GM23338 (cell line): Measurements from ENCODE around the gene RBM7. TPM values are rescaled to one million over a fixed set of nuclear protein-coding genes. Genes with fewer than 3 reads are reported as not detected.

Experiments
- ATAC-seq: fragments of 200-7000 bp; cut with Tn5 transposase; 3 replicates; pipeline ENCODE4 v1.9.1; 2020
- DNase-seq: peaks from one replicate; pipeline ENCODE4 v3.0.0-alpha.2; 2015; ENCODE audit warnings: low spot score
- H2AFZ ChIP-seq: fragments of 200-600 bp; sonication (generic); 2 replicates; pipeline ENCODE4 v1.8.0; 2016; ENCODE audit warnings: antibody characterized with exemption, mild to moderate bottlenecking, moderate library complexity
- H3F3A ChIP-seq: fragments of 200-600 bp; sonication (generic); replicated peaks from 2 replicates; pipeline ENCODE4 v1.8.0; 2017; ENCODE audit warnings: antibody characterized with exemption, mixed run types, low read depth
- H3K27ac ChIP-seq: fragments of 200-600 bp; sonication (generic); 2 replicates; pipeline ENCODE4 v1.6.1; 2016; ENCODE audit warnings: low read depth
- H3K27me3 ChIP-seq: fragments of 200-600 bp; sonication (generic); 2 replicates; pipeline ENCODE4 v1.8.0; 2016; ENCODE audit warnings: mild to moderate bottlenecking, mixed run types, moderate library complexity; ENCODE audit not compliant: insufficient read depth
- H3K36me3 ChIP-seq: fragments of 200-600 bp; sonication (generic); 2 replicates; pipeline ENCODE4 v1.8.0; 2016; ENCODE audit warnings: mild to moderate bottlenecking; ENCODE audit not compliant: insufficient read depth
- H3K4me1 ChIP-seq: fragments of 200-600 bp; sonication (generic); 2 replicates; pipeline ENCODE4 v1.8.0; 2016; ENCODE audit warnings: mild to moderate bottlenecking, moderate library complexity; ENCODE audit not compliant: insufficient read depth
- H3K4me2 ChIP-seq: fragments of 200-600 bp; sonication (generic); 2 replicates; pipeline ENCODE4 v1.7.1; 2017; ENCODE audit warnings: mixed run types
- H3K4me3 ChIP-seq: fragments of 200-600 bp; sonication (generic); 2 replicates; pipeline ENCODE4 v1.6.1; 2016; ENCODE audit warnings: mixed run types
- H3K79me2 ChIP-seq: fragments of 200-600 bp; sonication (generic); replicated peaks from 2 replicates; pipeline ENCODE4 v1.8.0; 2017; ENCODE audit warnings: mild to moderate bottlenecking; ENCODE audit not compliant: insufficient read depth
- H3K9me2 ChIP-seq: fragments of 200-600 bp; sonication (generic); 2 replicates; pipeline ENCODE4 v1.8.0; 2017; ENCODE audit not compliant: insufficient read depth
- H4K20me1 ChIP-seq: fragments of 200-600 bp; sonication (generic); replicated peaks from 2 replicates; pipeline ENCODE4 v1.8.0; 2017; ENCODE audit warnings: mild to moderate bottlenecking; ENCODE audit not compliant: insufficient read depth
- H3K27ac Mint-ChIP-seq: 2 replicates; pipeline ENCODE4 v1.8.0; 2020; ENCODE audit warnings: inconsistent platforms, mild to moderate bottlenecking, moderate library complexity, mixed read lengths
- H3K27me3 Mint-ChIP-seq: 3 replicates; pipeline ENCODE4 v1.8.0; 2022; ENCODE audit warnings: low read depth, mild to moderate bottlenecking, moderate library complexity, mixed read lengths, inconsistent platforms; ENCODE audit not compliant: insufficient read depth, poor library complexity
- H3K36me3 Mint-ChIP-seq: 3 replicates; pipeline ENCODE4 v1.8.0; 2021; ENCODE audit warnings: low read depth, mild to moderate bottlenecking, inconsistent platforms, moderate library complexity, mixed read lengths
- H3K4me1 Mint-ChIP-seq: 3 replicates; pipeline ENCODE4 v1.8.0; 2020; ENCODE audit warnings: mild to moderate bottlenecking, inconsistent platforms, mixed read lengths
- H3K4me3 Mint-ChIP-seq: 3 replicates; pipeline ENCODE4 v1.8.0; 2021; ENCODE audit warnings: moderate library complexity, mild to moderate bottlenecking, inconsistent platforms, mixed read lengths
- H3K9me3 Mint-ChIP-seq: 3 replicates; pipeline ENCODE4 v1.8.0; 2020; ENCODE audit warnings: moderate library complexity, mild to moderate bottlenecking, inconsistent platforms, mixed read lengths
- CREB1 ChIP-seq: fragments of 250-450 bp; sonication (Bioruptor Pico); IDR thresholded peaks from 2 replicates; pipeline ENCODE4 v1.5.0; 2020; ENCODE audit warnings: low read depth, mild to moderate bottlenecking, moderate library complexity
- CTCF ChIP-seq, 2 experiments: fragments of 200-600 bp in 1 of 2; sonication (generic) in 1 of 2; conservative IDR thresholded peaks; 2 replicates each; pipeline versions ENCODE4 v1.5.1 to v1.6.1; 2016 to 2017; ENCODE audit warnings: antibody characterized with exemption in 2 of 2, low read depth in 2 of 2, mild to moderate bottlenecking in 2 of 2, moderate library complexity in 1 of 2
- ETS1 ChIP-seq: IDR thresholded peaks from 2 replicates; pipeline ENCODE4 v1.6.1; 2016; ENCODE audit warnings: antibody characterized with exemption
- EZH2 ChIP-seq: fragments of 200-600 bp; sonication (generic); IDR thresholded peaks from one replicate; pipeline ENCODE4 v1.8.0; 2017; ENCODE audit warnings: antibody characterized with exemption, mild to moderate bottlenecking, low read depth; ENCODE audit not compliant: unreplicated experiment
- EZH2phosphoT487 ChIP-seq: fragments of 200-600 bp; sonication (generic); IDR thresholded peaks from one replicate; pipeline ENCODE4 v1.8.1; 2018; ENCODE audit warnings: antibody characterized with exemption; ENCODE audit not compliant: unreplicated experiment
- JUNB ChIP-seq: IDR thresholded peaks from one replicate; pipeline ENCODE4 v1.6.1; 2016; ENCODE audit warnings: antibody characterized with exemption; ENCODE audit not compliant: unreplicated experiment
- POLR2AphosphoS5 ChIP-seq: IDR thresholded peaks from 2 replicates; pipeline ENCODE4 v1.6.1; 2016; ENCODE audit warnings: antibody characterized with exemption, low read depth
- STAT1 ChIP-seq: IDR thresholded peaks from one replicate; pipeline ENCODE4 v1.6.1; 2016; ENCODE audit warnings: antibody characterized with exemption; ENCODE audit not compliant: unreplicated experiment
- ZNF114 ChIP-seq: fragments of 250-450 bp; sonication (Bioruptor Pico); IDR thresholded peaks from 2 replicates; pipeline ENCODE4 v1.5.0; 2020; ENCODE audit warnings: mild to moderate bottlenecking, moderate library complexity
- ZNF331 ChIP-seq: fragments of 250-450 bp; sonication (Bioruptor Pico); IDR thresholded peaks from 2 replicates; pipeline ENCODE4 v1.5.0; 2020; ENCODE audit warnings: low read depth, mild to moderate bottlenecking, moderate library complexity
- ZNF462 ChIP-seq: fragments of 250-450 bp; sonication (Bioruptor Pico); IDR thresholded peaks from 2 replicates; pipeline ENCODE4 v1.5.0; 2020; ENCODE audit warnings: mild to moderate bottlenecking, moderate library complexity
- polyA plus RNA-seq: library from polyadenylated mRNA; unstranded; fragments of >200 nt; fragmentation: Nextera tagmentation; extraction: Ambion mirVana; gene quantifications from 2 replicates; pipeline ENCODE4 v1.2.1, GENCODE V29; 2016
- total RNA-seq: library from RNA; depleted of rRNA; stranded (reverse); fragments of >200 nt; shearing (Covaris generic); gene quantifications from 2 replicates; pipeline ENCODE4 v1.2.3, GENCODE V29; 2014

Gene RBM7
- total and polyA plus RNA-seq, 2 experiments from 2014 or later, result 31.5 to 57.2 TPM

- Mint-ChIP-seq H3K4me3 (no peak overlapping the region), H3K4me1 (no peaks in the 10 kb centered on the region), H3K9me3 (no peaks in the 10 kb centered on the region), H3K27ac (no peak overlapping the region), H3K27me3 (no peaks in the 10 kb centered on the region), H3K36me3 (no peaks in the 10 kb centered on the region)
- Histone ChIP-seq H3K4me2 (no peak overlapping the region), H3K4me1 (no peaks in the 10 kb centered on the region), H3K9me2 (peaks cover 7% of the 10 kb centered on the region), H3K79me2 (no peaks in the 10 kb centered on the region), H3F3A (no peaks in the 10 kb centered on the region), H3K4me3 (no peak overlapping the region), H2AFZ (no peak overlapping the region), H3K27me3 (no peaks in the 10 kb centered on the region), H4K20me1 (no peaks in the 10 kb centered on the region), H3K36me3 (no peaks in the 10 kb centered on the region), H3K27ac (no peak overlapping the region)
- TF ChIP-seq ZNF331 (CRISPR knock-in tag), result no peak
- no peak for TF ChIP-seq EZH2phosphoT487
- no peak for TF ChIP-seq EZH2
- DNase-seq (no peak), ATAC-seq (no peak)
These were observed 41.1 kb upstream of the RBM7 start for GRCh38 chr11:114359342-114359741.

GRCh38 chr11:114362326-114362725 lies 38.1 kb upstream of the RBM7 start:
- Mint-ChIP-seq H3K4me1 (peaks cover 8% of the 10 kb centered on the region), H3K9me3 (no peaks in the 10 kb centered on the region), H3K36me3 (no peaks in the 10 kb centered on the region), H3K27me3 (peaks cover 3% of the 10 kb centered on the region), H3K27ac (no peak overlapping the region), H3K4me3 (no peak overlapping the region)
- no peaks in the 10 kb centered on the region for H3K27me3 ChIP-seq
- no peaks in the 10 kb centered on the region for H3F3A ChIP-seq
- no peak overlapping the region for H3K4me2 ChIP-seq
- peaks cover 4% of the 10 kb centered on the region; the same call in 1 of the 2 replicates for H3K9me2 ChIP-seq
- H3K27ac ChIP-seq, result no peak overlapping the region
- H3K79me2 ChIP-seq, result no peaks in the 10 kb centered on the region
- H4K20me1 ChIP-seq, result no peaks in the 10 kb centered on the region
- H2AFZ ChIP-seq, result no peak overlapping the region
- ATAC-seq, result no peak
- H3K4me1 ChIP-seq, result peaks cover 4% of the 10 kb centered on the region; the same call in 1 of the 2 replicates
- no peak for DNase-seq
- no peaks in the 10 kb centered on the region for H3K36me3 ChIP-seq
- no peak overlapping the region for H3K4me3 ChIP-seq
- TF ChIP-seq STAT1, result no peak
- no peak for TF ChIP-seq JUNB
- no peak for TF ChIP-seq POLR2AphosphoS5
- no peak for TF ChIP-seq ZNF114 (CRISPR knock-in tag)
- TF ChIP-seq ZNF331 (CRISPR knock-in tag), result no peak
- TF ChIP-seq CREB1, result no peak
- no peak for TF ChIP-seq ETS1
- TF ChIP-seq ZNF462, result no peak
- no peak for TF ChIP-seq CTCF (conservative IDR thresholded peaks at IDR 0.05; ENCODE audit: low read depth in 2 of 2)
